Measurements from ENCODE around the gene BMP6.

BMP6 gene

DNA sequence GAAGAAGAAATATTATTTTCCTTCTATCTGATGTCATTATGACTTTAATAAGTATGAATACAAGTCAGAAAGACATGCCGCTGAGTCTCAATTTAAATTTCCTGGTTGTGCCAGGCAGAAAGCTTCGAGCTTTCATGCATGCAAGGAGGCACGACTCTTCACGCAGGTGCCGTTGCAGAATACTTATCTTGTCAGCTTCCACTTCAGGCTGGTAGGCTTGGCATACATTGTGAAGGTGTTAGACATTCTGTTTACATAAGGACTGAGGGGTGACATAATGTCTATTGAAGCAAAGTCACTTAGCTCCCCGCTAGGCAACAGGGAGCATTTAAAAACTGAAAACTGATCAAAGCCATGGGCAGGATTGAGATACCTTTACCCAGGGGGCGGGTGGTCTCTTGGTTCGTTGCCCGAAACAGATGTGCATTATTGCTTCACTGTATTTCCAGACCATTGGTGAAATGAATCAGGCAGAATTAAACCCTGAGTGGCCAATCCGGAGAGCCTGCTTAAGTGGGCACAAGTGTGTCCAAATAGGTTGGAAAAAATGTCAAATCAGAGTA lies 16.4 kb downstream of the BMP6 start:
- Histone ChIP-seq H3K4me1 (ENCODE audit: control insufficient read depth in 1 of 2, insufficient read depth in 2 of 2, low read length in 2 of 2) (no peaks in the 10 kb centered on the region), H3K4me3 (ENCODE audit: low read depth in 1 of 2, low read length in 2 of 2) (no peak overlapping the region), H3K27me3 (ENCODE audit: control insufficient read depth in 1 of 2, insufficient read depth in 2 of 2, low read length in 2 of 2) (peaks cover 4 to 6% of the 10 kb centered on the region in 2 donors), H3K36me3 (ENCODE audit: control insufficient read depth in 1 of 2, insufficient read depth in 2 of 2, low read length in 2 of 2) (no peaks in the 10 kb centered on the region), H3K9ac (ENCODE audit: low read depth in 1 of 2, low read length in 2 of 2) (no peak overlapping the region), H3K9me3 (ENCODE audit: control insufficient read depth in 1 of 2, low read length in 2 of 2) (no peaks in the 10 kb centered on the region), H3K27ac (ENCODE audit: low read depth, low read length) (no peak overlapping the region)

DNA sequence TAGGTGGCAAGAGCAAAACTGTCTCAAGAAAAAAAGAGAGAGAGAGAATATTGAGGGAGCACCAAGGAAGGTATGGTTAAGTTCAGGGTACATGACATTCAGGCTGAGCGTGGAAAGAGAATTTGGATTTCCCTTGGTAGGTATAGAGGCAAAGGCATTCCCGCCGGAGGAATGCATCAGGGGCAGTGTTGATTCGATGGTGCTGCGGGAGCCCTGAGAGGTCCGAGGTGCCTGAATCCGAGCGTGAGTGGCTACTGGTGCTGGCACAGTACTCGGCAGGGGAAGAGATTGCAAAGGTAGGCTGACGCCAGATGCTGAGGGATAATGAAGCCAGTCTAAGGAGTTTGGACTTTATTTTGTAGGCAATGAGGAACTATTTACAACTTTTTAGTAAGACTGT lies 20.0 kb downstream of the BMP6 start:
- H3K4me3 ChIP-seq (ENCODE audit: low read depth in 1 of 2, low read length in 2 of 2), result no peak overlapping the region
- no peaks in the 10 kb centered on the region for H3K4me1 ChIP-seq (ENCODE audit: control insufficient read depth in 1 of 2, insufficient read depth in 2 of 2, low read length in 2 of 2)
- no peaks in the 10 kb centered on the region for H3K27me3 ChIP-seq (ENCODE audit: control insufficient read depth in 1 of 2, insufficient read depth in 2 of 2, low read length in 2 of 2)
- no peak overlapping the region for H3K9ac ChIP-seq (ENCODE audit: low read depth in 1 of 2, low read length in 2 of 2)
- H3K9me3 ChIP-seq (ENCODE audit: control insufficient read depth in 1 of 2, low read length in 2 of 2), result no peaks in the 10 kb centered on the region
- no peaks in the 10 kb centered on the region for H3K36me3 ChIP-seq (ENCODE audit: control insufficient read depth in 1 of 2, insufficient read depth in 2 of 2, low read length in 2 of 2)
- H3K27ac ChIP-seq (ENCODE audit: low read depth, low read length), result no peak overlapping the region

DNA sequence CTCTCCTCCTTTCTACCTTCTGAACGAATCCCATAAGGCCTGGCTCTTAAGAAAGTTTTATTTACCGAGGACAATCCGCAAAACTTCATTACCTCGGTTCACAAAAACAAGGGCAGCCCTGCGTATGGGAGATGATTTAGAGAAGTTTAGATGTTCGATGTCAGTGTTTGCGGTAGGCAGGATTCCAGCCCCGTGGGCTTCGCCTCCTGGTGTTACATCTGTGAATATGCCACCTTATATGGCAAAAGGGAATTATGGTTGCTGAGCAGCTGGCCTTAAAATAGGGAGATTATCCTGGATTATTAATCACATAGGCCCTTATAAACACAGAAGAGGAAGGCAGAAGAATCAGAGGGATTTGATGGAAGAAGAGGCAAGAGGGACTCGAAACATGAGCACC lies 21.1 kb downstream of the BMP6 start:
- H3K4me3 ChIP-seq (ENCODE audit: low read depth in 1 of 2, low read length in 2 of 2), result no peak overlapping the region
- no peak overlapping the region for H3K27ac ChIP-seq (ENCODE audit: low read depth, low read length)
- peaks cover 0 to 2% of the 10 kb centered on the region in 2 donors for H3K4me1 ChIP-seq (ENCODE audit: control insufficient read depth in 1 of 2, insufficient read depth in 2 of 2, low read length in 2 of 2)
- H3K9me3 ChIP-seq (ENCODE audit: control insufficient read depth in 1 of 2, low read length in 2 of 2), result no peaks in the 10 kb centered on the region
- H3K9ac ChIP-seq (ENCODE audit: low read depth in 1 of 2, low read length in 2 of 2), result no peak overlapping the region
- no peaks in the 10 kb centered on the region for H3K27me3 ChIP-seq (ENCODE audit: control insufficient read depth in 1 of 2, insufficient read depth in 2 of 2, low read length in 2 of 2)
- no peaks in the 10 kb centered on the region for H3K36me3 ChIP-seq (ENCODE audit: control insufficient read depth in 1 of 2, insufficient read depth in 2 of 2, low read length in 2 of 2)

DNA sequence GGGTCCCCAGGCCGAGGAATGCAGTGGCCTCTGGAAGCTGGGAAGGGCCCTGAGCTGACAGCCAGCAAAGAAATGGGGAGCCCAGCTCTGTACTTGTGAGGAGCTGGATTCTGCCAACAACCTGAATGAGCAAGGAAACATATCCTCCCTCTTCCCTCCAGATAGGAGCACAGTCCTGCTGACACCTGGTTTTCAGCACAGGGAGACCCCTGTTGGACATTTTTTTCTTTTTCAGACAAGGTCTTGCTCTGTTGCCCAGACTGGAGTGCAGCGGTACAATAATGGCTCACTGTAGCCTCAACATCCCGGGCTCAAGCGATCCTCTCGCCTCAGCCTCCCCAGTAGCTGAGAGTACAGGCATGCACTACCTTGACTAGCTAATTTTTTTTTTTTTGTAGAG lies 21.5 kb downstream of the BMP6 start:
- Histone ChIP-seq H3K4me1 (ENCODE audit: control insufficient read depth in 1 of 2, insufficient read depth in 2 of 2, low read length in 2 of 2) (peaks cover 0 to 2% of the 10 kb centered on the region in 2 donors), H3K27me3 (ENCODE audit: control insufficient read depth in 1 of 2, insufficient read depth in 2 of 2, low read length in 2 of 2) (no peaks in the 10 kb centered on the region), H3K4me3 (ENCODE audit: low read depth in 1 of 2, low read length in 2 of 2) (no peak overlapping the region), H3K9me3 (ENCODE audit: control insufficient read depth in 1 of 2, low read length in 2 of 2) (no peaks in the 10 kb centered on the region), H3K27ac (ENCODE audit: low read depth, low read length) (no peak overlapping the region), H3K36me3 (ENCODE audit: control insufficient read depth in 1 of 2, insufficient read depth in 2 of 2, low read length in 2 of 2) (no peaks in the 10 kb centered on the region), H3K9ac (ENCODE audit: low read depth in 1 of 2, low read length in 2 of 2) (no peak overlapping the region)

DNA sequence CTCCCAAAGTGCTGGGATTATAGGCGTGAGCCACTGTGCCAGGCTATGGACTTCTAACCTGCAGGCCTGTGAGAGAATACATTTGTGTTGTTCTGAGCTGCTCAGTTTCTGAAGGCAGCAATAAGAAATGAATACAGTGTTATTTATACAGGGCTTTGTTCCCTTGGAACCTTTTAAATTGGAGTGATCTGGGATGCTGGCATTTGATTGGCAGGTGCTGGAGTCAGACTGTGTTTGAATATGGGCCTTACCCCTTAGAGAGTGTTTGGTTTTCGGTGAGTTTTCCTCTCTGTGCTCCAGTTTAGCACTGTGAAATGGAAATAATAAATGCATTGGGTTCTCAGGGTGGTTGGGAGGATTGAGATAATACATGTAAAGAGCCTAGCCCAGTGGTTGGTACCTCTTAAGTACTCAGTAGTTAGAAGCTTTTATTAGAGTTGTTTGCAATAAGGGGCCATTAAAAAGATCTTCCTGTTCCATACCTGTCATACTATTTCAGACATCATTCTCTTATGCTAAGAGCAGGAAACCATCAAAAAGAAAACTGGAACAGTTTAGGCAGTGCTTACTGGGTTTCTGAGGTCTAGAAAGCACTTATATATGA lies 22.1 kb downstream of the BMP6 start:
- H3K36me3 ChIP-seq (ENCODE audit: control insufficient read depth in 1 of 2, insufficient read depth in 2 of 2, low read length in 2 of 2), result no peaks in the 10 kb centered on the region
- H3K27ac ChIP-seq (ENCODE audit: low read depth, low read length), result no peak overlapping the region
- H3K9me3 ChIP-seq (ENCODE audit: control insufficient read depth in 1 of 2, low read length in 2 of 2), result no peaks in the 10 kb centered on the region
- H3K4me3 ChIP-seq (ENCODE audit: low read depth in 1 of 2, low read length in 2 of 2), result no peak overlapping the region
- peaks cover 0 to 2% of the 10 kb centered on the region in 2 donors for H3K4me1 ChIP-seq (ENCODE audit: control insufficient read depth in 1 of 2, insufficient read depth in 2 of 2, low read length in 2 of 2)
- no peak overlapping the region for H3K9ac ChIP-seq (ENCODE audit: low read depth in 1 of 2, low read length in 2 of 2)
- no peaks in the 10 kb centered on the region for H3K27me3 ChIP-seq (ENCODE audit: control insufficient read depth in 1 of 2, insufficient read depth in 2 of 2, low read length in 2 of 2)

DNA sequence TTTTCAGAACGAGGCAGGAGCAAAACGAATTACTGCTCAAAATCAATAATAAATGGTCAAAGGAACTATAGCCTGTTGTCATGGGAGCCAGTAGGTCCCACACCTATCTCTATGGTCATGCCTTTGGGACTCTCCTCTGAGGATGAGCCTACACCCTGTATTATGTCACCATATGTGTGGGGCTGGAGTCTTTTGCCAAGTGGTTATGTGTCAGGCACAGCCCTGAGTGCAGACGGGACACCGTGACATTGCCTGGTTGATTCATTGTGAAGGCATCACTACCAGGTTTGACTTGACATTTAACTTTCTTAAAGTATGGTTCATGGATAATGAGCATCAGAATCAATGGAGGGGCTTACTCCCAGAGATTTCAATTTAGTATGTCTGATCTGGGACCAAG lies 23.6 kb downstream of the BMP6 start:
- H3K4me3 ChIP-seq (ENCODE audit: low read depth in 1 of 2, low read length in 2 of 2), result no peak overlapping the region
- H3K36me3 ChIP-seq (ENCODE audit: control insufficient read depth in 1 of 2, insufficient read depth in 2 of 2, low read length in 2 of 2), result no peaks in the 10 kb centered on the region
- H3K9me3 ChIP-seq (ENCODE audit: control insufficient read depth in 1 of 2, low read length in 2 of 2), result no peaks in the 10 kb centered on the region
- H3K27ac ChIP-seq (ENCODE audit: low read depth, low read length), result no peak overlapping the region
- no peak overlapping the region for H3K9ac ChIP-seq (ENCODE audit: low read depth in 1 of 2, low read length in 2 of 2)
- H3K27me3 ChIP-seq (ENCODE audit: control insufficient read depth in 1 of 2, insufficient read depth in 2 of 2, low read length in 2 of 2), result no peaks in the 10 kb centered on the region
- H3K4me1 ChIP-seq (ENCODE audit: control insufficient read depth in 1 of 2, insufficient read depth in 2 of 2, low read length in 2 of 2), result peaks cover 0 to 2% of the 10 kb centered on the region in 2 donors

DNA sequence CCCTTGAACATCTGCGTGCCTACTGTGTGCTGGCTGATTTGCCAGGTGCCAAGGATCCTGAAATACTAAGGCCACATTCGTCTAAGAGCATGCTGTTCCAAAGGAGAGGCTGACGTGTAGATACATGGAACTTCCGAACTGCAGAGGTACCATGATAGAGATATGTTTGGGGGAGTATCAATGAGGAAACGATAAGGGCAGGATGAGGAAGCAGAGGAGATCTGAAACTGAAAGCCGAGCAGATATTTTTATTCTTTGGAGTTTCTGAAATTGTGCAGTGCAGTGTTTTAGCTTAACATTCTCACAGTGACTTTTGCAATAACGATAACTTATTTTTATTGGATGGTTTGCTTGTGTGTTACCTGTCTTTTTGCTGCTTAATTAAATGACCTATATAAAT lies 24.3 kb downstream of the BMP6 start:
- Histone ChIP-seq H3K4me3 (ENCODE audit: low read depth in 1 of 2, low read length in 2 of 2) (no peak overlapping the region), H3K36me3 (ENCODE audit: control insufficient read depth in 1 of 2, insufficient read depth in 2 of 2, low read length in 2 of 2) (no peaks in the 10 kb centered on the region), H3K9ac (ENCODE audit: low read depth in 1 of 2, low read length in 2 of 2) (no peak overlapping the region), H3K27me3 (ENCODE audit: control insufficient read depth in 1 of 2, insufficient read depth in 2 of 2, low read length in 2 of 2) (no peaks in the 10 kb centered on the region), H3K9me3 (ENCODE audit: control insufficient read depth in 1 of 2, low read length in 2 of 2) (no peaks in the 10 kb centered on the region), H3K27ac (ENCODE audit: low read depth, low read length) (no peak overlapping the region), H3K4me1 (ENCODE audit: control insufficient read depth in 1 of 2, insufficient read depth in 2 of 2, low read length in 2 of 2) (peaks cover 0 to 2% of the 10 kb centered on the region in 2 donors)

DNA sequence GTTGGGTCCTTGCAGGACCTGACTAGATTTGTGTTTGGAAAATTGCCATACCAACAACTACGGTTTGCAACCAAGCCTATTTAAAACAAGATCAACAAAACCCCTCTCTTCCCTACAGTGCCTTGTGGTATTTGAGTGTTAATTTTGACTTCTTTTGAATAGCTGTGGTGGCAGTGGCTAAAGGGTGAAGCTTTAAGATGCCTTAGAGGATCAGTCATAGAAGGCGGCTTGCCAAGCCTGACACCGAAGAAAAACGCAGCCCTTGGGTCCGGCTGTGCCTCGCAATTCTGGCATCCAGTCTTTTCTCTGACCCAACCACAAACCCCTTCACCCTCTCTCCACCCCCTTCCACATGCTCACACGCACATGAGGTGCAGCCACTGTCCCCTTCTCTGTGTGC lies 32.6 kb downstream of the BMP6 start:
- peaks cover 0 to 3% of the 10 kb centered on the region in 2 donors for H3K27me3 ChIP-seq (ENCODE audit: control insufficient read depth in 1 of 2, insufficient read depth in 2 of 2, low read length in 2 of 2)
- no peak overlapping the region for H3K27ac ChIP-seq (ENCODE audit: low read depth, low read length)
- no peak overlapping the region for H3K4me3 ChIP-seq (ENCODE audit: low read depth in 1 of 2, low read length in 2 of 2)
- H3K36me3 ChIP-seq (ENCODE audit: control insufficient read depth in 1 of 2, insufficient read depth in 2 of 2, low read length in 2 of 2), result no peaks in the 10 kb centered on the region
- H3K4me1 ChIP-seq (ENCODE audit: control insufficient read depth in 1 of 2, insufficient read depth in 2 of 2, low read length in 2 of 2), result no peaks in the 10 kb centered on the region
- no peaks in the 10 kb centered on the region for H3K9me3 ChIP-seq (ENCODE audit: control insufficient read depth in 1 of 2, low read length in 2 of 2)
- H3K9ac ChIP-seq (ENCODE audit: low read depth in 1 of 2, low read length in 2 of 2), result no peak overlapping the region

DNA sequence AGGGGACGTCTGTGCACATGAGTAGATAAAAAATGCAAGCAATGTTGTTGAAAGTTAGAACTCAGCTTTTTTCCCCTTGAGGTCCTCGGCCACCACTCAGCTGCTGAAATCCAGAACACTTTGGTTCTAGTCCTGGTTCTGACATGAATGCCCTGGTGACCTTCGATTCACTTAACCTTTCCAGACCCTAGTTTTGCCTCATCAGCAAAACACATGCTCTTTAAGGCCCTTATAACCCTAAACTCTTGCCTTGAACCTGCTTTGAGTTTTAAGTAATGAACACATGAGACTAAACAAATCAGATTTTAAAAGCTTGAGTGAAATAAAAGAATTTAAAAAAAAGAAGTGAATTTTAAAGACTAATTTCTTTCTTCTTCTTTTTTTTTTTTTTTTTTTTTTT lies 33.4 kb downstream of the BMP6 start:
- peaks cover 0 to 3% of the 10 kb centered on the region in 2 donors for H3K27me3 ChIP-seq (ENCODE audit: control insufficient read depth in 1 of 2, insufficient read depth in 2 of 2, low read length in 2 of 2)
- no peaks in the 10 kb centered on the region for H3K4me1 ChIP-seq (ENCODE audit: control insufficient read depth in 1 of 2, insufficient read depth in 2 of 2, low read length in 2 of 2)
- no peak overlapping the region for H3K27ac ChIP-seq (ENCODE audit: low read depth, low read length)
- no peak overlapping the region for H3K9ac ChIP-seq (ENCODE audit: low read depth in 1 of 2, low read length in 2 of 2)
- no peak overlapping the region for H3K4me3 ChIP-seq (ENCODE audit: low read depth in 1 of 2, low read length in 2 of 2)
- H3K9me3 ChIP-seq (ENCODE audit: control insufficient read depth in 1 of 2, low read length in 2 of 2), result no peaks in the 10 kb centered on the region
- H3K36me3 ChIP-seq (ENCODE audit: control insufficient read depth in 1 of 2, insufficient read depth in 2 of 2, low read length in 2 of 2), result no peaks in the 10 kb centered on the region

DNA sequence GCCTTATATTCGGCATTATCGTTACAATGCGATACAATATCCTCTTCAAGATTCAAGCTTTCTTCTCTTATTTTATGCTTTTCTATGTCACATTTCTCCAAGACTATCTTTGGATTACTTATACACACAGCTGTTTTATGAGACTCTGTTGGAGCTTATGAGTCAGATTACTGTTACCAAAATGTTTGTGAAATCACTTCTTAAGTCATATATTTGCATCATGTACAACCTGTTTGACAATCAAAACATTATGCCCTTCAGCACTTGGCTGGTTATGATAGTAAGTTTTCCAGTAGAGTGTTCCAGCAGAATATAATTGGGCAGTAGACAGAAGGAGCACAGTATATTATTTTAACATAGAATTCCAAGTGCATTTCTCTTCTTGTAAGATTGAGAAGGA lies 35.2 kb downstream of the BMP6 start:
- no peaks in the 10 kb centered on the region for H3K4me1 ChIP-seq (ENCODE audit: control insufficient read depth in 1 of 2, insufficient read depth in 2 of 2, low read length in 2 of 2)
- H3K27me3 ChIP-seq (ENCODE audit: control insufficient read depth in 1 of 2, insufficient read depth in 2 of 2, low read length in 2 of 2), result peaks cover 0 to 3% of the 10 kb centered on the region in 2 donors
- H3K9ac ChIP-seq (ENCODE audit: low read depth in 1 of 2, low read length in 2 of 2), result no peak overlapping the region
- no peaks in the 10 kb centered on the region for H3K9me3 ChIP-seq (ENCODE audit: control insufficient read depth in 1 of 2, low read length in 2 of 2)
- no peaks in the 10 kb centered on the region for H3K36me3 ChIP-seq (ENCODE audit: control insufficient read depth in 1 of 2, insufficient read depth in 2 of 2, low read length in 2 of 2)
- no peak overlapping the region for H3K27ac ChIP-seq (ENCODE audit: low read depth, low read length)
- H3K4me3 ChIP-seq (ENCODE audit: low read depth in 1 of 2, low read length in 2 of 2), result no peak overlapping the region

Measured in duodenal mucosa (tissue), 2 donors.